Measurements from ENCODE around the gene KCNG2.

The KCNG2 gene

DNA sequence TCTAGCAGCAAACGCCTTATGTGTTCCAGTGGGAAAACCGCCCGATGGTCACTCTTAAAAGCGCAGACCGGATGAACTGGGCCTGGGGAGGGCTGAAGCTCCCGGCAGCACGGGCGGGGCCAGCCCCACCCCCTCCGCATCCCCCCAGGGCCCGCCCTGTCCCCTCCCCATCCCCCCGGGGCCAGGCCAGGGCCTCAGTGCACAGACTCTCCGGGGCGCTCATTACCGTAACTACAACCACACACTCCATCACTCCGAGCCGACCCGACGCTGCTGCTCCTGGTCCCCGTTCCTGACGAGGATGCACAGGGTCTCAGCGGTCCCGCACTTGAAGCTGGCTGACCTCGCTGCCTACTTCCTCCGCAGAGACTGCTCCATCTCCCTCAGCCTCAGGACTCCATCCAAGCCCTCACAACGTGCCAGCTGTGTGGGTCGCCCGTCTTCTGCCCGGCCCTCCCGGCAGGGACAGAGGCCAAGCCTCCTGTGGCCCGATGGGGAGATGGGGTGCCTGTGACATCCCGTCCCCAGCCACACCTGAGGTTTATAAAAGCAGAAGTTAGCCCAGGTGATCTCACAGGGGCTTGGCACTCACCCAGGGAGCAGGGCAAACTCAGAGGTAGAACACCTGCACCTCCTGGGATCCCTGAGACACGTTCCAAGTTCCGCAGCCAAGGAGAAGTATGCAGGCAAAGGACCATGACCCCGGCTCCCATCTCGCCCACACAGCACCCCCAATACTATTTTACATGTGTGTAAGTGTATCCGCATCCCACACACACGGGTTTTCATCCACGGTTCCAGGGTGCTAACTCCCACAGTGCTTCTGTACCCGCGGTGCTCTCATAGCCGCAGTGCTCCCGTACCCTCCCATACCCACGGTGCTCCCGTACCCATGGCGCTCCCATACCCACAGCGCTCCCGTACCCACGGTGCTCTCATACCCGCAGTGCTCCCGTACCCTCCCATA lies 117.7 kb downstream of the KCNG2 start:
- no peak overlapping the region for H2AFZ ChIP-seq (ENCODE audit: low read depth, low read length, severe bottlenecking)
- H3K9me2 ChIP-seq (replicated peaks; ENCODE audit: insufficient read depth, low read length): no peaks in the 10 kb centered on the region
- TF ChIP-seq, protein P1, sequence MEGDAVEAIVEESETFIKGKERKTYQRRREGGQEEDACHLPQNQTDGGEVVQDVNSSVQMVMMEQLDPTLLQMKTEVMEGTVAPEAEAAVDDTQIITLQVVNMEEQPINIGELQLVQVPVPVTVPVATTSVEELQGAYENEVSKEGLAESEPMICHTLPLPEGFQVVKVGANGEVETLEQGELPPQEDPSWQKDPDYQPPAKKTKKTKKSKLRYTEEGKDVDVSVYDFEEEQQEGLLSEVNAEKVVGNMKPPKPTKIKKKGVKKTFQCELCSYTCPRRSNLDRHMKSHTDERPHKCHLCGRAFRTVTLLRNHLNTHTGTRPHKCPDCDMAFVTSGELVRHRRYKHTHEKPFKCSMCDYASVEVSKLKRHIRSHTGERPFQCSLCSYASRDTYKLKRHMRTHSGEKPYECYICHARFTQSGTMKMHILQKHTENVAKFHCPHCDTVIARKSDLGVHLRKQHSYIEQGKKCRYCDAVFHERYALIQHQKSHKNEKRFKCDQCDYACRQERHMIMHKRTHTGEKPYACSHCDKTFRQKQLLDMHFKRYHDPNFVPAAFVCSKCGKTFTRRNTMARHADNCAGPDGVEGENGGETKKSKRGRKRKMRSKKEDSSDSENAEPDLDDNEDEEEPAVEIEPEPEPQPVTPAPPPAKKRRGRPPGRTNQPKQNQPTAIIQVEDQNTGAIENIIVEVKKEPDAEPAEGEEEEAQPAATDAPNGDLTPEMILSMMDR (IDR thresholded peaks at IDR 0.05; ENCODE audit: insufficient read depth, low read length, poor library complexity, severe bottlenecking): no peak
- TF ChIP-seq EZH2phosphoT487 (conservative IDR thresholded peaks at IDR 0.05; ENCODE audit: low read length): no peak
- H3K4me2 ChIP-seq (ENCODE audit: low read depth, low read length, poor library complexity, severe bottlenecking): no peak overlapping the region
- no peak overlapping the region for H3K9ac ChIP-seq (ENCODE audit: low read length)
- H3K79me2 ChIP-seq (ENCODE audit: insufficient read depth, low read length): no peaks in the 10 kb centered on the region
- H3K27me3 ChIP-seq (ENCODE audit: low read length): no peaks in the 10 kb centered on the region
- H3F3A ChIP-seq (ENCODE audit: insufficient read depth): no peaks in the 10 kb centered on the region
- no peaks in the 10 kb centered on the region for H3K36me3 ChIP-seq (ENCODE audit: low read length)
- no peaks in the 10 kb centered on the region for H3K9me3 ChIP-seq (ENCODE audit: insufficient read depth, low read length)
- H3K27ac ChIP-seq (ENCODE audit: low read depth, low read length): no peak overlapping the region
- H4K20me1 ChIP-seq (ENCODE audit: low read depth, low read length): no peaks in the 10 kb centered on the region
- no peak overlapping the region for H3K4me3 ChIP-seq (ENCODE audit: insufficient read depth, low read length, poor library complexity, severe bottlenecking)

DNA sequence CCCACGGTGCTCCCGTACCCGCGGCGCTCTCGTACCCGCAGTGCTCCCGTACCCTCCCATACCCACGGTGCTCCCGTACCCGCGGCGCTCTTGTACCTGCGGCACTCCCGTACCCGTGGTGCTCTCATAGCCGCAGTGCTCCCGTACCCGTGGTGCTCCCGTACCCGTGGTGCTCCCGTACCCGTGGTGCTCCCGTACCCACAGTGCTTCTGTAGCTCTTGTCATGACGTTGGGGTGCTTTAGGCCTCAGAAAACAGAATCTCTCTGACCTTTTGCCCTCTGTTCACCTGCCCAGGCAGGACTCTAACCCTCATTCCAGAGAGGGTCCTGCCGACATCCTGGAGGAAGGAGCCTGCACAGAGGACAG lies 118.4 kb downstream of the KCNG2 start:
- H3K79me2 ChIP-seq (ENCODE audit: insufficient read depth, low read length): no peaks in the 10 kb centered on the region
- H3K27ac ChIP-seq (ENCODE audit: low read depth, low read length): no peak overlapping the region
- no peak overlapping the region for H3K4me2 ChIP-seq (ENCODE audit: low read depth, low read length, poor library complexity, severe bottlenecking)
- no peaks in the 10 kb centered on the region for H4K20me1 ChIP-seq (ENCODE audit: low read depth, low read length)
- H3K36me3 ChIP-seq (ENCODE audit: low read length): no peaks in the 10 kb centered on the region
- H3K9me3 ChIP-seq (ENCODE audit: insufficient read depth, low read length): no peaks in the 10 kb centered on the region
- H3F3A ChIP-seq (ENCODE audit: insufficient read depth): no peaks in the 10 kb centered on the region
- no peaks in the 10 kb centered on the region for H3K27me3 ChIP-seq (ENCODE audit: low read length)
- no peak overlapping the region for H2AFZ ChIP-seq (ENCODE audit: low read depth, low read length, severe bottlenecking)
- no peak for TF ChIP-seq EZH2phosphoT487 (conservative IDR thresholded peaks at IDR 0.05; ENCODE audit: low read length)
- TF ChIP-seq, protein P1 (IDR thresholded peaks at IDR 0.05; ENCODE audit: insufficient read depth, low read length, poor library complexity, severe bottlenecking): no peak
- no peak overlapping the region for H3K4me3 ChIP-seq (ENCODE audit: insufficient read depth, low read length, poor library complexity, severe bottlenecking)
- no peaks in the 10 kb centered on the region for H3K9me2 ChIP-seq (replicated peaks; ENCODE audit: insufficient read depth, low read length)
- no peak overlapping the region for H3K9ac ChIP-seq (ENCODE audit: low read length)

DNA sequence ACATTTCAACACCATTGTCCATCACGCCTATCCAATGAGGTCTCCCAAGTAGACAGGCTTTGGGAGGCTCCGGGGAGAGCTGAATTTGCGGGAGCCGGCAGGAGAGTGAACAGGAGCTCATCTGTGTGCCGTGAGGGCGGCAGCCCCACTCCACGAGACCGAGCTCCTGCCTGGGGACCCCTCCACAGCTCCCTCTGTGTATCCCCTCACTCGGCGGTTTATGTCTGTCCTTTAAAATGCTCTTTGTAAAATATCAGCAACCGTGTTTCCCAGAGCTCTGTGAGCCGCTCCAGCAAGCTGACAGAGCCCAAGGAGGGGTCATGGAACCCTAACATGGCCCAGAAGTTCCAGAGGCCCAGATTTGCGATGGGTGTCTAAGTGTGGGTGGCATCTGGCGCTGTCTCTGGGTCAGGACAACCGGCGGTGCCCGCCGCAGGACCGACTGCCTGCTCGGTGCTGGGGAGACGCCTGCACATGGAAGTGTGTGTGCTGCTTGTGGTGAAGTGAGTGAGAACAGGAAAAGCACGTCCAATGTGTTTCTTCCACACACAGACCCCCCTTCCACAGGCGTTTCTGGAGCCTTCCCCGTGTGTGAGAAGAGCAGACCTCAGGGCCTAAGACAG lies 118.9 kb downstream of the KCNG2 start:
- Histone ChIP-seq H3K4me2 (ENCODE audit: low read depth, low read length, poor library complexity, severe bottlenecking) (no peak overlapping the region), H3K79me2 (ENCODE audit: insufficient read depth, low read length) (no peaks in the 10 kb centered on the region), H3K27me3 (ENCODE audit: low read length) (no peaks in the 10 kb centered on the region), H3K4me3 (ENCODE audit: insufficient read depth, low read length, poor library complexity, severe bottlenecking) (no peak overlapping the region), H3K36me3 (ENCODE audit: low read length) (no peaks in the 10 kb centered on the region), H3K9ac (ENCODE audit: low read length) (no peak overlapping the region), H2AFZ (ENCODE audit: low read depth, low read length, severe bottlenecking) (no peak overlapping the region), H3K9me3 (ENCODE audit: insufficient read depth, low read length) (no peaks in the 10 kb centered on the region), H4K20me1 (ENCODE audit: low read depth, low read length) (no peaks in the 10 kb centered on the region), H3K27ac (ENCODE audit: low read depth, low read length) (no peak overlapping the region), H3F3A (ENCODE audit: insufficient read depth) (no peaks in the 10 kb centered on the region), H3K9me2 (replicated peaks; ENCODE audit: insufficient read depth, low read length) (no peaks in the 10 kb centered on the region)
- TF ChIP-seq EZH2phosphoT487 (conservative IDR thresholded peaks at IDR 0.05; ENCODE audit: low read length): no peak
- TF ChIP-seq, protein P1 (IDR thresholded peaks at IDR 0.05; ENCODE audit: insufficient read depth, low read length, poor library complexity, severe bottlenecking): no peak

Data from SU-DHL-6 (cell line).